Retina (tissue), 1 donor: Measurements from ENCODE around the gene C9orf152.
A peak's percentile ranks its signal among the peaks of the same experiment; 100 is the strongest.

Source experiments
- DNase-seq: peaks from one replicate; pipeline ENCODE4 v3.0.0-alpha.2; 2016

C9orf152 gene

GRCh38 chr9:110179734-110180133 is 28.2 kb downstream of the C9orf152 start:
- DNase-seq: no peak

GRCh38 chr9:110178281-110178680 is 29.7 kb downstream of the C9orf152 start:
- no peak for DNase-seq

DNA sequence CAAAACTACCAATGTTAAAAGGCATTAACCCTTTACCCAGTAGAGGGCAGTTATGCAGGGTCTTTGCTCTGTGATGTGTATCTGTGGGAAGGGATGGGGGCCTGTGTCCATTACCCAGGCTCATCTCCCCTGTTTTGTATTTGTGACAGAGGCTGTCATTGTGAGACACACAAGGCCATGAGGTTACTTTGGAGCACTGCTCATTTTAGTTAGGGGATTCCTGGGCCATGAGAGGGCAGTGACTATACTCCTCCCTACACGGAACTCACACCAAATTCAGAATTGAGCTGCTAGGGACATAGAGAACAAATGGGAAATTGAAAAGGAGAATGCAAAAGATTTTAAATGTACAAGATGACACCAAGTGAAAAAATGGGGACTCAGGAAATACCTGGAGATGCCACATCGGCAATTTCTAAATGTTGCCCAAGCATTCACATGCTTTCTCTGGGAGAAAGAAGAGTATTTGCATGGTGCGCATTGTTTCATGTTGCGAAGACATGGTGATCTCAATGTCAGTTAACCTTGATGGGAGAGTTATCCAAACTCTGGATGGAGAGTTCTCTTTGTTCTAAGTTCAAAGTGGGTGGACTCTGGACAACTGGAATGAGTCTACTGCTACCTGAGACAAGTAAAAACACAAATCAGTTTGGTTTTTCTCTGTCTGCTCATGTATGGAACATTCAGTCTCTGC is 32.5 kb downstream of the C9orf152 start:
- DNase-seq: no peak

DNA sequence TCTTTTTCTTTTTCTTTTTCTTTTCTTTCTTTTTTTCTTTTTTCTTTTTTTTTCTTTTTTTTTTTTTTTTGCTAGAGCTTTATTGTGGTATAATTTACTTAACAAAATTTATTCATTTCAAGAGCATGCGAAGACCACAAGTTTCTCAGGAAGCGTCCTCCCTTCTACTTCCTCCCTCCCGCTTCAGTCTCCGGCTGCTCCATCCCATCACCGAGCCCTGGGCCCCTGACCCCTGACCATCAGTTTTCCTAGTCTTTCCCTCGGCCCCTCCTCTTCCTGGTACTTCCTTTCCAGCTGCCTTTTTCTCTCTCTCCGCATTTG is 34.7 kb downstream of the C9orf152 start:
- DNase-seq: no peak

- DNase-seq: no peak
Observed at GRCh38 chr9:110170357-110171257, 37.4 kb downstream of the C9orf152 start.

- no peak for DNase-seq
Observed at GRCh38 chr9:110168486-110168885, 39.5 kb downstream of the C9orf152 start.

- DNase-seq: no peak
Observed at GRCh38 chr9:110161940-110162339, 46.0 kb downstream of the C9orf152 start.

DNA sequence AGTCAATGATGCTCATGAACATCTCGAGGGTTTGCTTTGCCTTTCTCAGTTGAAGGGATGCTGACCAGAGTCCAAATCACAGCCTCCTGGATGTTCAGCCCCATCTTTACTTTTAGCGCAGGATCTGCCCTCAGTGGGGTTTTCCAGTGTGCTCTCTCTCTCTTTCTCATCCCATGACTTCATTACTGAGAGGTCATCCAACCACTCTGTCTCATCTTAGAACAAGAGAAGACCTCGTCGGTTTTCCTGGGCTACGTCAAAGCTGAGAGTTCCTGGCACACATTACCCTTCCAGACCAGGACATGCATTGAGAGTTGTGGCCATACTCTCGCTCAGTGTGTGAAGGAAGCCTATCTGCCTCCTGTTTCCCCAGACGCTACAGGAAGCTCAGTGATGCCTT is 47.3 kb downstream of the C9orf152 start:
- DNase-seq: no peak

DNA sequence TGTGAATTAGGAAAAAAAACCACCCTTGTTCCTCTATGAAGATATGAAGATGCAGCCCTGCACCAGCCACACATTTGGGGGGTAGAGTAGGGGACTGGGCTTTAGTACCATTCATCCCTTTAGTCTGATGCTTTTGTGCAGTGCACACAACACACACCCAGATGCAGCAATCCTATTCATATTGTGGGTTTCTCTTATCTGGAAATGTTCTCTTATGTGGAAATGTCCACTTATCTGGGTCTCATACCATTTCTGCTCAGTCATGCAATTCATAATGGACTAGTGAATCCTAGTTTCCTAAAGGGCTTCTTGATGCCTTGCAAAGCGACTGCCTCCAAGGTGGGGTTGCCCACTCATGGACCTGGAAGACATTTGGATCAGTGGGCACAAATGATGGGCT is 47.8 kb downstream of the C9orf152 start:
- no peak for DNase-seq

DNA sequence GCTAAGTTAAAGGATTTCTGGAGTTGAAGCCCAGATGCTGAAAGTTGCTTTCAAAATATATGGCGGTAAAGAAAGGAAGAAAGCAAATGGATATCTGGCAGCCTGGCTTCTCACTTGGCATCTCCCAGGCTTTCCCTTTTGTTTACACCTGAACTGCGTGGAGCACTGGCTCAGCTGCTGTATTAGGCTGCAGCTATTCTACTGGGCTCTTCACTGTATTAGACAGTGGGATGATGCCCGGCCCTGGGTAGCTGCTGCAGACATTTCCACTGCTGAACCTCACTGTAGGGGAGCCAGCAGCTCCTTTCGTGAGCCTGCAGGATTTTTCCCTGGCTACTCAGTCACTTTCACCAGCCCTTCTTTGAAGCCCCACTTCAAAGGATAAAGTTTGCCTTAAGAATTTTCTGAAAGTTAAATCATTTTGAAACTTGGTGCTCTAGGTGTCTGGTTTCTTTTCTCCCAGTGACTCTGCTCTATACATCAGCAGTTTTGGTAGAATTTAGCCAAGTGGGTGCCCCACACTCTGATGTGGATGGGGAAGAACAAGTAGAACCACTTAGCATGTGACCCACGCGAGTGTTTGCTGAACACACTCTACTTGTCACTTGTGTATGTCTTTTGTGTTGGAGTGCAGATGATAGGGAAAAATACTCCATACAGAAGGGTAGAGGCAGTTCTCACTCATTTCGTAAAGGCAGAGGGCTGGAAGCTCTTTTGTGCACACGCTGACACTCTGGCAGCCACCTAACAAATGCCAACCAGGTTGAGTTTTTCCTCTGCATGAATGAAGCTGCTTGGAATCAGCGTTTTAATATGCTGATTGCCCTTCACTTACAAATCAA is 49.9 kb downstream of the C9orf152 start:
- DNase-seq: no peak

- no peak for DNase-seq
Observed at GRCh38 chr9:110156902-110157301, 51.1 kb downstream of the C9orf152 start.

DNA sequence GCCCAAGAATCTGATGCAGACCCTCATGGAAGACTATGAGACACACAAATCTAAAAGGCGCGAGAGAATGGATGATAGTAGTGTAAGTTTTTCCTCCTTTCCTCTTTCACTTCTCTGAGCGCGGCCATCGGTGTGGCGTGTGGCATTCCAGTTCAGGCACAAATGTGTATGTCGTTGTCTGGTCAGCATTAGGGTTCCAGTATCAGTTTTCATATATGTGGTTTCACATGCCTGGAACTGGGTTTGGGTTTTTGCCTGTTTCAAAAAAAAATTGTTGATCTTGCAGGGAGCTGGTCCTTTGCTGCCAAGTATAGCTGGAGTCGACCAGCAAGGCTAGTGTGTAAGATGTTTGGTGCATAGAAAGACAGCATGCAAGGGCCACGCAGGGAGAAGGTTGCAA is 51.5 kb downstream of the C9orf152 start:
- DNase-seq: no peak

- no peak for DNase-seq
Observed at GRCh38 chr9:110155751-110156150, 52.2 kb downstream of the C9orf152 start.

DNA sequence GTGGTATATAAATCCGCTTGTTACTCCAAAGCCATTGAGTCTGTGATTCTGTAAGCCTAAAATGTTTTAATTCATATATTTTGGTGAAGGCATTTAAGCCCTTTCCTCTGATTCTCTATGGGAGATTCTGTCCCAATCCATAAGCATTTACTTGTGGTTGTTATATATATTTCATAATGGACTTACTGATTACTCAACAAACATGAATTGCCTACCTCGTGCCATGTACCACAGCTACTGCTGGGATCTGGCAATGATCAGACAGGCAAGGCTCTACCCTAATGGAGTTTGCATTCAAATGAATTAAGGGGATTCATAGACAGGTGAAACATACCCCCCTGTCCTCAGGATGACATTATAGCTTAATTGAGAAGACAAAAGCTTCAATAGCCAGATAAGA is 54.5 kb downstream of the C9orf152 start:
- no peak for DNase-seq

DNA sequence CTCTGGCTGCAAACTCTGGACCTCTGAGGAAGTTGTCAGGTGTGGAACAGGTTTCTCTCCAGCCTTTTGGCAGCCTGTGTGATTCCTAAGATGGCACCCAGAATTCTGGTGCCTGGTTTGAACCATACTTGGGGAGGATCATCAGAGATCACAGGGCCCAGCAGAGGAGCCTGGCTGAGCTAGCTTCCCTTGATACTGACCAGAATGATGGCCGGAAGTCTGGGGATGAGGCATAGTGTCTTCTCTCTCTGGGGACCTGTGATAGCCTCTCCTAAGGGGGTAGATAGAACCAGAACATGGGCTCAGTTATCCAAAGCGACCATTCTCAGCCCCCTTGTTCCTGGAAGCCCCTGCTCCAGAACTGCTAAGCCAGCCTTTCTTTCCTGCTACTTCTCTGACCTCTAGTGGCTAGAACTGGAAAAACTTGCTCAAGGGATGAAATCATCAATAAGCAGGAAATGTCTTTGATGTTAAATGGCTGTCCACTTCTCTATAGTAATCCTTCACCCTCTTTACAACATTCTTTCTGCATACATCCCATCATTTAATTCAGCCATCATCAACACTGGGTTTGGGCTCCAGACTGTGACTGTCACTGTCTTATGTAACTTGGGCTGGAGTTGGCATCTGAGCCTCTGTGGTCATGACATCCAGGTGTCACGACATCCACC is 55.1 kb downstream of the C9orf152 start:
- peak; percentile 74 for DNase-seq
